Aorta (tissue), 5 donors: ENCODE data around the gene AGTR1. TPM values are rescaled to one million over a fixed set of nuclear protein-coding genes. Genes with fewer than 3 reads are reported as not detected.

Source experiments
- ATAC-seq: fragments of 200-7000 bp; cut with Tn5 transposase; one replicate; pipeline ENCODE4 v1.9.1; 2022; ENCODE audit warnings: moderate library complexity; ENCODE audit not compliant: low FRiP score
- DNase-seq, 2 donors: peaks; one replicate each; pipeline ENCODE4 v3.0.0-alpha.2; 2020
- H3K27ac ChIP-seq, 2 donors: one replicate each; pipeline ENCODE4 v1.5.1; 2013; ENCODE audit warnings: low read length in 2 of 2, mild to moderate bottlenecking in 2 of 2, moderate library complexity in 2 of 2, control low read depth in 1 of 2, inconsistent platforms in 1 of 2, low read depth in 1 of 2
- H3K27me3 ChIP-seq, 2 donors: one replicate each; pipeline ENCODE4 v1.6.1; 2013; ENCODE audit warnings: control low read depth in 1 of 2, low read length in 1 of 2, mild to moderate bottlenecking in 1 of 2, moderate library complexity in 1 of 2; ENCODE audit not compliant: insufficient read depth in 2 of 2, control insufficient read depth in 1 of 2
- H3K36me3 ChIP-seq, 2 donors: one replicate each; pipeline ENCODE4 v1.6.1; 2013; ENCODE audit warnings: control low read depth in 1 of 2, low read length in 1 of 2, mild to moderate bottlenecking in 1 of 2; ENCODE audit not compliant: insufficient read depth in 2 of 2, control insufficient read depth in 1 of 2
- H3K4me1 ChIP-seq, 2 donors: one replicate each; pipeline ENCODE4 v1.6.1; 2013; ENCODE audit warnings: low read length in 2 of 2, control low read depth in 1 of 2, mild to moderate bottlenecking in 1 of 2, moderate library complexity in 1 of 2; ENCODE audit not compliant: insufficient read depth in 2 of 2, control insufficient read depth in 1 of 2
- H3K4me3 ChIP-seq, 2 donors: one replicate each; pipeline ENCODE4 v1.5.1; 2013; ENCODE audit warnings: low read length in 2 of 2, control low read depth in 1 of 2, mild to moderate bottlenecking in 1 of 2
- H3K9me3 ChIP-seq: one replicate; pipeline ENCODE4 v1.6.1; 2013; ENCODE audit warnings: mild to moderate bottlenecking, low read length; ENCODE audit not compliant: control insufficient read depth
- WGBS, 2 donors: extraction: QIAGEN DNeasy Blood & Tissue Kit; methylation state at CpG; one replicate each; pipeline ENCODE4 v1.1.7; 2013; 5-methylcytosine and 5-hydroxymethylcytosine counted together
- intact Hi-C, 2 donors: fragments of 100-400 bp; cut with DNase I; formaldehyde crosslinking; loops; one replicate each; pipeline versions ENCODE4 v1.14.2 to v1.15.0; 2022
- polyA plus RNA-seq, 2 donors: library from polyadenylated mRNA; stranded (reverse); fragments of 200-250 nt; gene quantifications; one replicate each; pipeline ENCODE4 v1.2.3, GENCODE V29; 2013
- total RNA-seq, 2 donors: library from RNA; stranded (reverse); fragmentation: NEBNext Ultra II Directional; extraction: Animal tissue kit (Norgen Biotek cat#: 25700); gene quantifications; one replicate each; pipeline ENCODE4 v1.2.1, GENCODE V29; 2021
- donor health status: healthy with polysubstance abuse.
- donor health status: Bipolar disorder and iron deficiency.
- donor health status: DM: no; HTN: no; CAD: no.
- donor health status: DM: no; HTN: no; CAD: no.
- donor health status: DM: yes; HTN: yes; CAD: no.

Gene AGTR1
- total and polyA plus RNA-seq, 4 donors, result 0.38 to 8.5 (median 2.7) TPM

DNA sequence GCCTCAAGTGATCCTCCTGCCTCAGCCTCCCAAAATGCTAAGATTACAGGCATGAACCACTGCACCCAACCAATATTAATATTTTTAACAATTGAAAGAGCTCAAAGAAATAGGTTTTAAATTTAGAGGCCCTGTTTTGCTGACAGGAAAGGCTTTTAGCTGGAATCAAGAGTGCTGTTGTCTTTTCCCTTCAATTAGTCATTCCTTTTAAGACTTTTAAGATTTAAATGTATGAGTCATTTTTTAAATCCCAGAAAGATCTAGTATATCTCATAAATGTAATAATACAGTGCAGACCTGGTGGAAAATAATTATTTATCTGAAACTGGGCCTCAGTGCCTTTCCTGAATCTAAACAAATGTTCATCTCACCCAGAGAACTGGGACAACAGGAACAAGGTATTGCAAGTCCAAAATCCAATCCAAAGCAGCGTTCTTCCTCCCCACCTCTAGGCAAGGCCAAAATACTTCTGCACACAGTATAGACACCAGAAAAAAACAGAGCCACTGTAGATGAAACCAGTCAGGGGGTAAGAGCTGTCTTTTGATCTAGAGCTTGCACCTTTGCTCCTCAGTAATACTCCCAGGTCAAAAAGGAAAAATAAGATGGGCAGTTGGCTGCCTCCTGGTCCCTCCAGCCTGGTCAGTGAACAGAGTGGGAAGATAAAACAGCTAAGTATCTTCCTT lies 14.4 kb downstream of the AGTR1 start:
- no peak overlapping the region for H3K27ac ChIP-seq
- H3K9me3 ChIP-seq, result no peaks in the 10 kb centered on the region
- no peak for ATAC-seq
- H3K4me1 ChIP-seq, result no peaks in the 10 kb centered on the region
- intact Hi-C loops, result no loop called here
- peaks cover 0 to 2% of the 10 kb centered on the region in 2 donors for H3K36me3 ChIP-seq
- 97 to 99% methylated on average over 1 of the region's 1 CpG for WGBS, 2 donors
- no peaks in the 10 kb centered on the region for H3K27me3 ChIP-seq
- no peak for DNase-seq
- H3K4me3 ChIP-seq, result no peak overlapping the region

DNA sequence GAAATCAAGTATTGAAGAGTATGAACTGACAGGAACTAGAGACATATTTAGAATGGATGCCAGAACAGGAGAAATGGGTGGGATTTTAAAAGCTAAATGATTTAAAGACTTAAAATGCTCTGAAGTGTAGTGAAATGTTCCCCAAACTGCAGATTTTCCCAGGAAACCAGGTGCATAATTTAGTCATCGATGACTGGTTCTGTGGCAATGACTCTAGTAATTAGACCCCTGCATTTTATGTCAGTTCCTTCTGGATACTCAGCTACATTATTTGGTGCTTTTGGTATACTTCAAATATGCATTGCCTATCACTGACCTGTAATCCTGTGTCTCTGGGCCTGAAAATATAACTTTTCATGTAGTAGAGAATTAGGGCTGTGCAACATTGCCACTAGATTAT lies 16.8 kb downstream of the AGTR1 start:
- Histone ChIP-seq H3K4me3 (no peak overlapping the region), H3K36me3 (peaks cover 0 to 2% of the 10 kb centered on the region in 2 donors), H3K9me3 (no peaks in the 10 kb centered on the region), H3K4me1 (no peaks in the 10 kb centered on the region), H3K27ac (no peak overlapping the region), H3K27me3 (no peaks in the 10 kb centered on the region)
- intact Hi-C loops, result no loop called here
- ATAC-seq (no peak), DNase-seq (no peak)
- WGBS, 2 donors, result 95 to 98% methylated on average over 1 of the region's 1 CpG

DNA sequence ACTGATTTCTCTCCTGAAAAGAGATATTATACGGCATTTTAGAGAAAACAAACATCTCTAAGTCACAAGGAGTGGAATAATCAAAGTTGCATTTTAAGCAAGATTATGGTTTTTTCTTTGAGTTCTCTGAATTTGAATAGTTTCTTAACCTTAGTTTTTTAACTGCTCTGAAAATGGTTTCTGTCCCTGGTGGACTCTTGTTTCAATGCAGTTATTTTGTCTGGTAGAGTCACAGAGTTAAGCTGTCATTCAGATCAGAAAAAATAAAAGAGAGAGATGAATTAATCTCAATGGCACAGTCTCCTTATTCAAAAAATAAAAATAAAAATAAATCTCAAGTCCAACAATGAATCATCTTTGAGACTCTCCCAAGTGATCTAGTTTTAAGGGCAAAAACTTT lies 19.0 kb downstream of the AGTR1 start:
- DNase-seq (no peak), ATAC-seq (no peak)
- Histone ChIP-seq H3K4me3 (no peak overlapping the region), H3K27ac (no peak overlapping the region), H3K36me3 (no peaks in the 10 kb centered on the region), H3K27me3 (no peaks in the 10 kb centered on the region), H3K4me1 (no peaks in the 10 kb centered on the region), H3K9me3 (no peaks in the 10 kb centered on the region)
- 89 to 96% methylated on average over 1 of the region's 1 CpG for WGBS, 2 donors
- intact Hi-C loops, result no loop called here

DNA sequence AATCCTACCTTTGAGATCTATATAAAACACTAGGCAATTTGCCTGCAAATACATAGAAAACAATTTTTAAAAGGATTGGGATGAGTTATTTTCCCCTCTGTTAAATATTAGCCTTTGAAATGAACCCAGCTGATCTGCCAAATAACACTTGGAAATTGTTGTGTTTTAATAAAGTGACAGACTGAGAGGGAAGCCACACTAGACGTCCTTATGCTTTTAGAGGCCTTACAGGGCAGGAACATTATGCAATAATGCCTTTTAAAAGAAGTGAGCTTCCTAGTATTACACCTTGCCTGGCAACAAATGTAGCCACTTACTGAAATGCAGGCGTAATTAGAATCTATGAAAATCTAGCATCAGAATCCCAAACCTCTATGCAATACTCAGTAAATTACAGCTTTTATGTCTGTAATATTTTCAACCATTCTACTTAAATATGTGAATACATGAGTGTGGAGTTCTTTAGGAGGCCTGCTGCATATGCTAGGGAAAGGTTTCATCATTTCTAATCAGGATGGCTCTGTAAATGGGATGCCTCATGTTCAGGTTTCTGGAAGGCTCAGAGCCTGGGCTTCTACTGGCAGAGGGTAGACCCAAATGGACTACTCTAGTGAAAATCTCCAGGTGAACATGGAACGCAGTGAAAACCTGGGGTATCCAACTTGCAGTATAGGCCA lies 20.3 kb downstream of the AGTR1 start:
- no peaks in the 10 kb centered on the region for H3K36me3 ChIP-seq
- 41 to 67% methylated on average over 3 of the region's 3 CpGs for WGBS, 2 donors
- ATAC-seq, result no peak
- no peaks in the 10 kb centered on the region for H3K9me3 ChIP-seq
- no peaks in the 10 kb centered on the region for H3K4me1 ChIP-seq
- no peak for DNase-seq
- no peaks in the 10 kb centered on the region for H3K27me3 ChIP-seq
- intact Hi-C loops, result loop anchor here in 1 of 2 donors (2.0 kb wide), 1 partner anchor 337 kb away; no protein-coding TSS in a partner anchor
- H3K27ac ChIP-seq, result no peak overlapping the region
- H3K4me3 ChIP-seq, result no peak overlapping the region

- 52 to 69% methylated on average over 7 of the region's 7 CpGs for whole genome bisulfite sequencing, 2 donors
- H3K27ac ChIP-seq, result no peak overlapping the region
- ATAC-seq, result no peak
These were observed 21.5 kb downstream of the AGTR1 start for GRCh38 chr3:148718982-148719862.

DNA sequence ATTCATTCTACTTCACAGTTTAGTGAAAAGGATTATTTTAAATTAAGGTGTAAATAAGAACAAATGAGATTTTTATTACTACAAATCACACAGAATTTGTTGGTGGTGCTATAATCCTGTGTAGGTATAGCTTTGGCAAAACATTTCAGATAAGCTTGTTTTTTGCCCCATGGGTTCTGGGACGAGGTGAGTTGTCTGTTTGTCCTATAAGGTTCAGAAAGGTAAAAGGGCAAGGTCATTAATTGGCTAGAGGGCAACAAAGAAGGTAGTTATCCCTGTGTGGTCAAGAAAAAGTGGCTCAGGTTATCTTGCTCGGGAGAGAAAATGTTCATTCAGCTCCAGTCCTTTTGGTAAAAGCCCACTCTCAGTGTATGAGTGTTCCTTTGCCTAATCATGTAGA lies 23.2 kb downstream of the AGTR1 start:
- no peak for DNase-seq
- H3K27ac ChIP-seq, result no peak overlapping the region
- H3K4me3 ChIP-seq, result no peak overlapping the region
- no peak for ATAC-seq
- H3K4me1 ChIP-seq, result no peaks in the 10 kb centered on the region
- H3K9me3 ChIP-seq, result no peaks in the 10 kb centered on the region
- intact Hi-C loops, result no loop called here
- no peaks in the 10 kb centered on the region for H3K36me3 ChIP-seq
- H3K27me3 ChIP-seq, result no peaks in the 10 kb centered on the region
- 69 to 75% methylated on average over 2 of the region's 2 CpGs for WGBS, 2 donors

More at GRCh38 chr3:148718982-148719862, 21.5 kb downstream of the AGTR1 start:
- Histone ChIP-seq H3K36me3 (no peaks in the 10 kb centered on the region), H3K4me3 (no peak overlapping the region), H3K4me1 (no peaks in the 10 kb centered on the region), H3K27me3 (no peaks in the 10 kb centered on the region), H3K9me3 (no peaks in the 10 kb centered on the region)
- intact Hi-C loops, result loop anchor here (1.0 to 2.0 kb wide), 2 partner anchors 338 to 340 kb away; no protein-coding TSS in a partner anchor
- no peak for DNase-seq

DNA sequence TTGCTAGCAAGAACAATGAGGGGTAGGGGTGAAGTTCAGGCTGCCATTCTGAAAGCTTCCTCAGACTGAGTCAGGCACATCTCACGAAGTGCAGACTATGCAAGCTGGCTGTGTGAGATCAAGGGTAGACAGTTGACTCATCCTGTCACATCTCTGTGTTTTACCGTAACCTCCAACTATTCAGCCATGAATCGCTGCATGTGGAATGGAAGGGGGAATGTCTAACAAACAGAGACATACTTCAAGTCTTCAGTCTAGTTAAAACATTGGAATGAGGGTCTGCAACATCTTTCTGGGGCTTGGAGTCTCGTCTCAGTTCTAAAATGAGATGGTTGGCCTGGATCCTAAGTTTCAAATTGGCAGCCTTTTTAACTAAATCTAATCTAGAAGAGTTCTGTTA lies 25.9 kb downstream of the AGTR1 start:
- ATAC-seq, result no peak
- DNase-seq, result no peak
- intact Hi-C loops, result no loop called here
- H3K36me3 ChIP-seq, result no peaks in the 10 kb centered on the region
- no peak overlapping the region for H3K4me3 ChIP-seq
- WGBS, 2 donors, result 64 to 65% methylated on average over 4 of the region's 4 CpGs
- no peaks in the 10 kb centered on the region for H3K9me3 ChIP-seq
- H3K27ac ChIP-seq, result no peak overlapping the region
- peaks cover 0 to 1% of the 10 kb centered on the region in 2 donors for H3K4me1 ChIP-seq
- H3K27me3 ChIP-seq, result no peaks in the 10 kb centered on the region

- Histone ChIP-seq H3K4me3 (no peak overlapping the region), H3K27me3 (no peaks in the 10 kb centered on the region), H3K27ac (no peak overlapping the region), H3K4me1 (peaks cover 0 to 3% of the 10 kb centered on the region in 2 donors), H3K36me3 (no peaks in the 10 kb centered on the region), H3K9me3 (no peaks in the 10 kb centered on the region)
- ATAC-seq, result no peak
- 53 to 61% methylated on average over 5 of the region's 5 CpGs for WGBS, 2 donors
- peak in 1 of 2 donors; percentile 47 for DNase-seq
- intact Hi-C loops, result no loop called here
These were observed 29.5 kb downstream of the AGTR1 start for GRCh38 chr3:148727231-148727630.
